ENCODE measurements around the gene TSPAN17. TPM values are rescaled to one million over a fixed set of nuclear protein-coding genes. Genes with fewer than 3 reads are reported as not detected.

TSPAN17 gene
- total and polyA plus RNA-seq, 2 experiments from 2014 or later: 11.7 to 52.1 TPM

GRCh38 chr5:176676361-176676824 is 29.1 kb downstream of the TSPAN17 start:
- peaks cover 5% of the 10 kb centered on the region for H3K4me1 ChIP-seq (ENCODE audit: insufficient read depth)
- H3K27me3 ChIP-seq (ENCODE audit: insufficient read depth): peaks cover 22% of the 10 kb centered on the region
- H3F3A ChIP-seq (replicated peaks; ENCODE audit: low read depth): no peaks in the 10 kb centered on the region
- no peak overlapping the region for H3K4me2 ChIP-seq
- H3K4me3 Mint-ChIP-seq: no peak overlapping the region
- TF ChIP-seq REST (IDR thresholded peaks at IDR 0.05; ENCODE audit: unreplicated experiment) (no peak), ZNF462 (CRISPR knock-in tag; IDR thresholded peaks at IDR 0.05) (no peak), ETS1 (IDR thresholded peaks at IDR 0.05) (no peak), STAT1 (IDR thresholded peaks at IDR 0.05; ENCODE audit: unreplicated experiment) (no peak), ZNF114 (CRISPR knock-in tag; IDR thresholded peaks at IDR 0.05) (no peak), ZNF331 (CRISPR knock-in tag; IDR thresholded peaks at IDR 0.05; ENCODE audit: low read depth) (no peak), JUNB (IDR thresholded peaks at IDR 0.05; ENCODE audit: unreplicated experiment) (no peak), EZH2 (IDR thresholded peaks at IDR 0.05; ENCODE audit: low read depth, unreplicated experiment) (no peak), EZH2phosphoT487 (IDR thresholded peaks at IDR 0.05; ENCODE audit: unreplicated experiment) (no peak), NANOG (IDR thresholded peaks at IDR 0.05; ENCODE audit: borderline replicate concordance) (no peak), CREB1 (CRISPR knock-in tag; IDR thresholded peaks at IDR 0.05; ENCODE audit: low read depth) (no peak), POLR2AphosphoS5 (IDR thresholded peaks at IDR 0.05; ENCODE audit: low read depth) (no peak), CTCF (conservative IDR thresholded peaks at IDR 0.05; ENCODE audit: low read depth in 2 of 2) (no peak)
- H3K27ac Mint-ChIP-seq: no peak overlapping the region
- no peak overlapping the region for H3K4me3 ChIP-seq
- no peak overlapping the region for H2AFZ ChIP-seq
- H3K27me3 Mint-ChIP-seq (ENCODE audit: insufficient read depth, low read depth, poor library complexity): peaks cover 28% of the 10 kb centered on the region
- H3K79me2 ChIP-seq (replicated peaks; ENCODE audit: insufficient read depth): no peaks in the 10 kb centered on the region
- H3K4me1 Mint-ChIP-seq: peaks cover 33% of the 10 kb centered on the region
- no peak for ATAC-seq
- no peak for DNase-seq (ENCODE audit: low spot score)
- no peak overlapping the region for H3K27ac ChIP-seq (ENCODE audit: low read depth)
- H4K20me1 ChIP-seq (replicated peaks; ENCODE audit: insufficient read depth): no peaks in the 10 kb centered on the region
- no peaks in the 10 kb centered on the region for H3K36me3 Mint-ChIP-seq (ENCODE audit: low read depth)
- no peaks in the 10 kb centered on the region for H3K9me2 ChIP-seq (ENCODE audit: insufficient read depth)
- H3K9me3 Mint-ChIP-seq: no peaks in the 10 kb centered on the region; the same call in 2 of the 3 replicates
- no peaks in the 10 kb centered on the region for H3K36me3 ChIP-seq (ENCODE audit: insufficient read depth)
